Fibroblast of skin of left quadriceps (primary cell): ENCODE results near the gene CENPB.

Experiments used
- DNase-seq, 2 experiments: peaks; one replicate each; pipeline ENCODE4 v3.0.0-alpha.2; 2013; ENCODE audit warnings: low read depth in 2 of 2

The CENPB gene

DNA sequence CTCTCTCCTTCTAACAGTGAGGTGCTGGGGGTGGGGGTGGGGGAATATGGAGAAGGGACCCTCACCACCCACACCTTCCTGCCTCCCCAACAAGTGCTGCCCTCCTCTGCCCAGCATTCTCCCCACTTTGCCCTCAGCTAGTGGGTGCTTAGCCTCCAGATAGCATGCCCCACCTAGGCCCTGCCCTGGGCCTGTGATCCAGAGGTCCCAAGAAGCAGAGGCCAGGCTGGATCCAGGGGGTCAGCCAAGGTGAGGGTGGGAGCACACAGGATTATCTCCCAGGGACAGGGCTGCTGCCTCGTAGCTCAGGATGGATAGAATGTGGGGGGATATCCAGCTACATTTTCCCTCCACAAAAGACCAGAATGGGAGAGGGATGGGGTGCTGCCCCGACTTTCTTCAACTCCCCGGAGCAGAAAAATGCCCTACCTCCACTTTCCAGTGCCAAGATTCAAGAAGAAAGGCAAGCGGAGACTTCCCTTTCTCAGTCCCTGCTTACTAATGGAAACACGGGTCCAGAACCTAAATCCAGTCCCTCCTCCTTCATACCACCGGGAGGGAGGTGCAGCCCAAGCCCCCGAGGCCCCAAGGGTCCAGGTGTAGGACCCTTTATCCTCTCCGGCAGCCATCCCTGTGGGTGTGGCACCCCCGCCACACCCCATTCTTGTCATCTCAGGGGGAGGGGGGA lies 20.0 kb downstream of the CENPB start:
- no peak for DNase-seq

DNA sequence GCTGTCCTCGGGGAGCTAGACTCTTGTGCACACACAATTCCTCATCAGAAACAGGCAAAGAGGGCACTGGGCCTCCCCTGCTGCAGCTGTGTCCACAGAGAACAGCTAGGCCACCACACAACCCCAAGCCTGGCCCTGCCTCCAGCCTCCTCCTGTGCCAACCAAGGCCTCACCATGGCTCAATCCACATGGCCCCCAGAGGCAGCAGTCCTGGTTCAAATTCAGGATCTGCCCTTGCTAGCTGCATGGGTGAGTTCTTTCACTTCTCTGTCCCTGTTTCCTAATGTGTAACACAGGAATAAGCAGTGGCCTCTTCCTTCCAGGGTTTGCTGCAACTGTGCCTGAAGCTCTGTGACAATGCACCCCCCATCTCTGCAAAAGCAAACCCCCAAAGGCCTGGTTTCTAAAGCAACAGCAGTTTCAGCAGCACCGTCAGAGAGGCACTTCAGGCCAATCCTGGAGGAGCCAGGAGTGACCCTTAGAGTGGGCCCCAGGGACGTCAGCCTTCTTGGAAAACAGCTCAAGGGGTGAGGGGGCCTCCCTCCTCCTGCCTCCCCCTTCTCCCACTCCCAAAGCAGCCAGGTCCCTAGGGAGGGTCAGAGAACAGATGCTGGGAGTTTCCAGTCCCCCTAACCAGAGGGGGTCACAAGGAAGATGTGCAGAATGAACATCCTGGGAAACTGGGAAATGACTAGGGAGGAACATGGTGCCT lies 21.2 kb downstream of the CENPB start:
- no peak for DNase-seq

DNA sequence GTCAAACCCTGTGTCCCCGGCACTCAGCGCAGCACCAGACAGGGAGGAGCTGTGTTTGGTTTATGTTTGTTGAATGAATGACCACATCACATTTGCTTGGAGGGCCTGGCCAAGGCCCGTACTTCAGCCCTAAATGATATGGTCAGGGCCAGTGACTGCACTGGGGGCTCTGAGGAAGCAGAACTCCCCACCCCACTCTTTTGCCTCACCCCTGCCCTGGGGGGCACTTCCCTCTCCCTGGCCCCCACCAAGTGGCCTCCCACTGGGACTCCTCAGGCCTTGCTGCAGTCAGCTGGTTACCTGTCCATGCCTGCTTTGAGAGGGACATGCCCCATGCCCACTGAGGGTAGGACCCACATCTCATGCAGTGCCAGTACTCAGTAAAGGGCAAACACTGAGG lies 21.9 kb downstream of the CENPB start:
- DNase-seq, result no peak

DNA sequence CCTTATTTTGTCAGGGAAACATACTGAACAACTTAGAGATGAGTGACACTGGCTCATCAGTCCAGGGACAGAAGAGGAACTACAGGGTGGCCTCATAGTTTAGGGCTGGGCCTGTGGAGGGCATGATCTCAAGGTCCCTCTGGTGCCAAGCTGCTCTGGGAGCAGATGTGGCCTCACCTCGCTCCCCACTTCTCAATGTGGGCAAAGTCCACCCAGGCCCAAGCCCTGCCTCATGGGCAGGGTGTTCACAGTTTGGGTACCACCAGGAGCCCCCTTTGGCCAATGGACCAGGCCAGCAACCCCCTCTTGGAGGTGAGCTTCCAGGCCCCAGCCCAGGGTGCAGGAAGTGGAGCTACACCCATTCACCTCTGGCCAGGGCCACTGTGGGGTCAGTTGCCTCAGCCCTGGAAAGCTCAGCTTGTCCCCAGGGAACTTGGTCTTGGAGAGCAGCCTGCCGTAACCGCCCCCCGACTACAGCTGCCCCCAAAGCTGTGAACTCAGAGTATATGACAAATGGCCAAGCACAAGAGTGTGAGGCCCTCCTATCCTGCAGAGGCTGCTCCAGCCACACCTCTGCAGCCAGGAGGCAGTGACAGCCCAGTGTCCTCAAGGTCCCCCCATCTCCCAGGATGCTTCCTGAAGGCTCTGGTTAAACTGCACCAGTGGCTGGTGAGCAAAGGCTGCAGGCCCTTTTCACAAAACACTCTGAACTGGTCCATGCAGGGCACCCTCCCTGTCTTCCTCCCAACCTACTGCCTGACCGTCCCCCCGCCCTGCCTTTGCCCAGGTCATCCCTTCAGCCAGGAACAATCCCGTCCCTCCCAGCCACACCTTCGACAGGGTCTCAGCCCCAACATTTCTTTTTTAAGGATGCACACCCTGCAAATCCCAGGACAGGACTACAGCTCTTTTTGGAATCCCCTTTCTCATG lies 22.6 kb downstream of the CENPB start:
- DNase-seq, result no peak

DNA sequence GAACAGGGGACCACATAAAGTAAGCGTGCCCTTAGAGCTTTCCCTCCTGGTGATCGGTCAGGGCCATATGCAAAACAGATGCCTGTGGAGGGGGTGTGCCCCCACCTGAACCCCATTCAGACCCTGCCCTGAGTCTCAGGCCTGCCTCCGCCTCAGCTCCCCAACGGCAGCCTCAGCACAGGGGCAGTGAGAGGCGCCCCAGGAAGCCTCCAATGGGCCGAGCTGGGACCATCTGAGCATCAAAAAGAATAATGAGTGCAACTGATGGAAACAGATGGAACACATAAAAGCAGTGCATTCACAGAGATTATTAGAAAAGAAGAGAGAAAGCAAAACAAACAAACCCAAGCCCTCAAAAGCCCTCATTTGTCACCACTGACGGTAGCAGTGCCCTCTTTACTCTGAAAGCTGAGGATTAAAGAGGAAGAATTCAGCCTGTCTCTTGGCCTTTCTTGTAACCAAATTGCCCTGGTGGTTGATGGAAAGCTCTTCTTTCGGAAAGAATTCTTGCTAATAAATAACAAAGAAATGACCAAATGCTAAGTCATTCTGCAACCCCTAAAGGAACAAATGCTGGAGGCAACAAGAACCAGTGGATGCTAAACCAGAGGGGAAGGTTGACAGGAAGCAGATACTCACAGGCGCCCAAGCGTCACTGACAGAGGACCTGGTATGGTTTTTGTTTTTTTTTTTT lies 25.7 kb downstream of the CENPB start:
- no peak for DNase-seq

DNA sequence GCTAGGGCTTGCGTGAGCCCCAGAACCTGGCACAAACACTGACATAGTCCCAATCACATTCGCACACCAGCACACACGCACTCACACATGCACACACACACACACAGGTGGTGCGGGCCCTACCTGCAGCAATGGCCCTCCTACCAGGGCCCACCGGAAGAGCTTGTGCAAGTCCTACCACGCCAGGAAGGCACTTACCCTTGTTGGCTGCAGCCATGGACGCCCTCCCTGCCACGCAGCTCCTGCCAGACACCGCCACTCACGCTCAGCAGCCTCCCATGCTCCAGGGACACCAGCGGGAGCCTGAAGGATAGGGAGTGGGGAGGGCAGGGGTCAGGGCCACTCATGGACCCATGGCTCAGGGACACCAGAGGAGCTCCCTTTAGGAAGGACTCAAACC lies 26.7 kb downstream of the CENPB start:
- no peak for DNase-seq

DNA sequence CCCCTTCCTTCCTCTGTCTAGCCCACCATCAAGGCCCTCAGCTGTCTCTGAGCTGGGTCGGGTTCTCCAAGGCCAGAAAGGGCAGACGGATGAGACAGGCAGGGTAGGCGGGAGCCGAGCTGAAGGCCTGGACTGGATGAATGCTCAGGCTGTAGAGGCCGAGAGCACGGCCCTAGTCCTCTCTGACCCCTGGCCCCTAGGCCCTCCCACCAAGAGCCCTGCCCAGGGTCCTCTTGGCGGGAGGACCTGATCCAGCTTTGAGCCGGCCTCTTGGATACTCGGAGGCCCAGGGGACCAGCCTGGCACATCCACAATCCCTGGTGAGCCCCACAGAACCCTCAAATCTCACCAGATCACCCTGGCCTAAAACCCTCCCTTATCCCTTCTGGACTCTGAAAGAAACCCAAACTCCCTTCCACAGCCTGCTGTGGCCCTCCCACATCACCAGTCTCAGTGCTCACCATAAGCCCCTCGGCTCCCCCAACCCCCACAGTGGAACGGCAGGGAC lies 27.2 kb downstream of the CENPB start:
- DNase-seq, result no peak

DNA sequence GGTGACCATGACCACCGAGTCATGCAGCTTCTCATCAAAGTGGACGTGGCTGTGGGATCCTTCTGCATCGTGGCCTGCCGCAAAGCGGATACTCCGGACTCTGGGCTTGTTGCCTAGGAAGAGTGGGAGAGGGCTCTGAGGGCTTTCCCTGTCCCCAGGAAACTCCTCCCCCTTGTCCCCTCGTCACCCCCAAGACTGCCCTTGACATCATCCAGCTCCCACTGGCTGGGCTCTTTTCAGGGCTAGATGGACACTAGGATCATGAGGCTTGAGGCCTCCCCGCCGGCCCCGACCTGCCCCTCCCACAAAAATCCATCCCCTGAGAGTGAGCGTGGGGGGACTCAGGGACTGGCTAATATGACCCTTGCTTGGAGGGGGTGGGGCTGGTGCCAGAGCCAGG lies 28.0 kb downstream of the CENPB start:
- DNase-seq, result no peak

DNA sequence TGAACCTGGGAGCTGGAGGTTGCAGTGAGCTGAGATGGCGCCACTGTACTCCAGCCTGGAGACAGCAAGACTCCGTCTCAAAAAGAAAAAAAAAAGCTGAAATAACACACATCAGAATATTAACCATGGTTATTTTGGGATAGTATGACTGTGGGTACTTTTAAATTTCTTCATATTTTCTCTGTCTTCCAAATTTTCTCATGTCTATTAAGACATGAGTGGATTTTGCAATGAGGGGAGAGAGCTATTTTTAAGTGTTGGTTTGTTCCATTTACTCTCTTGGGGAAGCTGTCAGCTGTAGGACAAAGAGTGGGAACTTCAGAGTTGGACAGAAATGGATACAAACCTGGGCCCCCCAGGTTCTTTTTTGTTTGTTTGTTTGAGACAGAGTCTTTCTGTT lies 29.3 kb downstream of the CENPB start:
- no peak for DNase-seq

DNA sequence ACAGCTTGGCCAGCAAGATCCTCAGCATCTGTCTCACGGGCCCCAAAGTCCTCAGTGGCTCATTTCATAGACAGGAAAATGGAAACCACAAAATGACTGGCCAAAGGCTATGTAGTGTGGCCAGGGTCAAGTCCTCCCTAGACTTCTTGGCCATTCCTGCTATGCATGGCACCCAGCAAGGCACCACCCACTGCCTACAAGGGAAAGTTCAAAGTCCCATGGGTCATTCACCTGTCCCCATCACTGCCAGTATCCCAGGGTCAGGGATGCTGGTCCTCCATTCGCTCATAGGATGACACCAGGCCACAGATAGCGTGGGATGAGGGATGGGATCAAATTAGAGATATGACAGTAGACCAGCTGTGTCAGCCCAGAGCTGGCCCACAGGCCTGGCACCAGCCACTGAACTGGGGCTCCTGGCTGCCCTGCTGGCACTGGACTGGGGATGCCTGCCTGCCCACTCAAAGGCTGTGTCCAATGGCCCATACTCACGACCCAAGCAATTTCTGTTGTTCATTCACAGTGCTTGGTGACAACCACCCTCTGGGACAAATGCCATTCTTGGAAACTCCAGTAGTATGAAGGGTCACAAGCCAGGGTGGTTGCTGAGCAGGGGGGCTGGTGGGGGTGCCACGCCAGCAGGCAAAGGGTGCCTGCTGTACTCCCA lies 30.6 kb downstream of the CENPB start:
- DNase-seq, result no peak

DNA sequence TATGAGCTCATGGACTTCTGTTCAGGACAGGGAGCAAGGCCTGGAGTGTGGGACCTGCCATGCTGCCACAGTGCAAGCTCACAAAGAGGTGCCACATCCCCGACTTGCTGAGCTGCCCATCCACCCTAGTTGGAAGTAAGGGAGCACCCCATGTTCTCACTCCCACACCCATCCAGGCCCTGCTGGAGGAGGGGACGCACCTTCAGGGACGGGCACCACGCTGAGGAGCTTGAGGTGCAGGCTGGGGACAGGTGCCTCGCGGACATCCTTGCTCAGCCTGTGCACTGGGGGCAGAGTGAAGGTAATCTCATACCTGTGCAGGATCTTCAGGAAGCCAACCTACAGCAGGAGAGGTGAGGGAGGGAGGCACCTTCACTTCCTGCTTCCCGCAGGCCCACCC lies 31.3 kb downstream of the CENPB start:
- DNase-seq, result no peak

DNA sequence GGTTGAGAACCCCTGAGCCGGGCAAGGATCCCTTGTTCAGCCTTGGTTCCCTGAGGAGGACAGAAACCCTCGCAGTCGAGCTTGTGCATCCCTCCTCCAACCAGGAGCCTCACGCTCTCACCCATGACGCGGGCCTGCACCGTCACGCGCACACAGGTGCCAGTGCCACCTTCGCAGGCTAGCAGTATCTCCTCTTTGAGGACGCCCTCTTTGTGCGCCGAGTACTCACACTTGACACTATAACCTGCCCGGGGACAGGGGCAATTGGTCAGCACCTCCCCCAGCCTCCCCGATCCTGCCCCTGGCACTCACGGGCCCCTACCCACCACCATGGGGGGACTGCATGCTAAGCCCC lies 32.3 kb downstream of the CENPB start:
- no peak for DNase-seq

DNA sequence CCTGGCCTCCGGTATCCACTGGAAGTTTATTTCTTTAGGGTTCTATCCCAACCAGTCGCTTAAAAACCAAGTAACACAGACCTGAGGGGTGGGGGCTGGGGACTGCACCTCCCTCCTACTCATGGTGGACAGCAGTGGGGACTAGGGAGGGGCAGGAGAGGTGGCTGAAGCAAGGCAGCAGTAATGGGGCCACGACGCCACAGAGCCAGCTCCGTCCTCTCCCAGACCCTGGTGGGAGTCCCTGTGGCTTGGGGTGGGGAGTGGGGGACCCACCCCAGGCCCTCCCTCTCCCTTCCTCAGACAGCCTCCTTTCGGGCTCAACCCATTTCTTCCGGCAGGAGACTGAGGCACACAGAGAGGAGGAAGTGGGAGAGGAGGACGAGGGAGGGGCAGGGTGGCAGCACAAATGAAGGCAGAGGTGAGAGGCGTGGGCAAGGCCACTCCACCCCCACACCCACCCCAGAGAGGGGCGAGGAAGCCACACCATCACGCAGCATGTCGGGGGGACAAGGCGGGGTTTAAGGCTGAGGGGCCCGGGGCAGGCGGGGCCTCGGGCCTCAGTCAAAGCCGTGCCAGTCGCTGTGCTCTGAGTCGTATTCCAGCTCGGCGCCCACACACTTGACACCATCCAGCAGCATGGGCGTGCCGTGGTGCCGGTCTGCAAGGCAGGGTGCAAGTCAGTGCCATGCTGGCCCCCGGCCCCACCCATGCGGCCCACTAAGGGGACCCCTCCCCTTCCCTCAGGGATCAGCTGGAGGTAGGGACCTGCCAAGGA lies 32.9 kb downstream of the CENPB start:
- DNase-seq, result no peak

DNA sequence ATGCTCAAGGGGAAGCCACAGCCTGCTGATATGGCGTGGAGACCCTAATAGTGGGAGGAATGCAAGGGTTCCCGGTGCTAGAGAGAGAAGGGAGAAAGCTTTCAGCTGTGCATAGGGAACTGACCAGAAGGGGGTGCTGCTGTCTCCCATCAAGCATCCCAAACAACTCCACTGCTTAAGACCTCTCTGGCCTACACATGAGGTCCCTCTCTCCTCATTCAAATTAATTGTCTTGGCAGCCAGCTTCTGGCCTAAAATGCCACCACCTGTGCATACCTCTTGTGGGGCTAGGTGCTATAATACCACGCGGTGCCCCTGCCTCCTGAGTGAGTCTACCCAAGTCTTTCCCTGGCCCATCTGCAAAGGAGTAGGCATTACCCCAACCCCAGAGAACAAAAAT lies 33.4 kb downstream of the CENPB start:
- DNase-seq, result peak in 1 of 2 experiments; percentile 25

DNA sequence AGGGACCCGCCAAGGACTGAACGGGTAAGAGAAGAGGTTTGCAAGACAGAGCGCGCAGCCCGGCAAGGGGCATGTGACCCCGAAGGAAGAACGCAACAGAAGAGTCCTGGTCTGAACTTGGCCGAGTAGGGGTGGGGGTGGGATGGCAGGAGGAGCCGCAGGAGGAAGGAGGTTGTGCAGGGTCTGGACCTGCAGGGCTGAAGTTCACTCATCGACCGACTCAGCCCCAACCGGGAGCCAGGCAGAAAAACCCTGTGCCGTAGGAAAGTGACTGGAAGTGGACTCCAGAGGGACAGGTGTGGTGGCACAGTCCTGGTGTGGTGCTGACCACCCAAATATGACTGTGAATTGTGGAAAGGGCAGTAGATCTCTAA lies 34.2 kb downstream of the CENPB start:
- DNase-seq, result no peak

DNA sequence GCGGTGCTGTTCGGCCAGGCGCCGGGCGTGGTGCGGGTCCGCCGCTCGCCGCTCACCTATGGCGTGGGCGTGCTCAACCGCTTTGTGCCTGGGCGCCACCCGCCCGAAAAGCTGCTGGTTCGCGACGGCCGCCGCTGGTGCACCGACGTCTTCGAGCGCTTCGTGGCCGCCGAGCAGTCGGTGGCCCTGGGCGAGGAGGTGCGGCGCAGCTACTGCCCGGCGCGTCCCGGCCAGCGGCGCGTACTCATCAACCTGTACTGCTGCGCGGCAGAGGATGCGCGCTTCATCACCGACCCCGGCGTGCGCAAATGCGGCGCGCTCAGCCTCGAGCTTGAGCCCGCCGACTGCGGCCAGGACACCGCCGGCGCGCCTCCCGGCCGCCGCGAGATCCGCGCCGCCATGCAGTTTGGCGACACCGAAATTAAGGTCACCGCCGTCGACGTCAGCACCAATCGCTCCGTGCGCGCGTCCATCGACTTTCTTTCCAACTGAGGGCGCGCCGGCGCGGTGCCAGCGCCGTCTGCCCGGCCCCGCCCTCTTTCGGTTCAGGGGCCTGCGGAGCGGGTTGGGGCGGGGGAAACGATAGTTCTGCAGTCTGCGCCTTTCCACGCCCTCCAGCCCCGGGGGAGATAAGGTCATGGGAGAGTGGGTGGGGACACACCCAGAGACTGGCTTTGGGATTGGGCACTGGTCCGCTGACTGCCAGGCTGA lies 34.7 kb downstream of the CENPB start:
- DNase-seq, result no peak

DNA sequence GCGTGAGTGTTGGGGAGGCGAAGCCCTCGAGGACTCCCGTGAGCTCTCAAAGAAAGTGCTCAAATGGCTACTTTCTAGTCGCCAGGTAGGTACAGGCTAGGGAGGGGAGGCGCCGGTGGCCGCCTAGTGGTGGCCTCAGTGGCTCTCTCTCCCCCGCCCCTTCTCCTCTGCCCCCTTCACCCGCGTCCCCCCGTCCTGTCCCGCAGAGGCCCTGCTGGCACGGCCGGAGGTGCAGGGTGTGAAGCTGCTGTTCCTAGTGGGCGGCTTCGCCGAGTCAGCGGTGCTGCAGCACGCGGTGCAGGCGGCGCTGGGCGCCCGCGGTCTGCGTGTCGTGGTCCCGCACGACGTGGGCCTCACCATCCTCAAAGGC lies 35.2 kb downstream of the CENPB start:
- no peak for DNase-seq

DNA sequence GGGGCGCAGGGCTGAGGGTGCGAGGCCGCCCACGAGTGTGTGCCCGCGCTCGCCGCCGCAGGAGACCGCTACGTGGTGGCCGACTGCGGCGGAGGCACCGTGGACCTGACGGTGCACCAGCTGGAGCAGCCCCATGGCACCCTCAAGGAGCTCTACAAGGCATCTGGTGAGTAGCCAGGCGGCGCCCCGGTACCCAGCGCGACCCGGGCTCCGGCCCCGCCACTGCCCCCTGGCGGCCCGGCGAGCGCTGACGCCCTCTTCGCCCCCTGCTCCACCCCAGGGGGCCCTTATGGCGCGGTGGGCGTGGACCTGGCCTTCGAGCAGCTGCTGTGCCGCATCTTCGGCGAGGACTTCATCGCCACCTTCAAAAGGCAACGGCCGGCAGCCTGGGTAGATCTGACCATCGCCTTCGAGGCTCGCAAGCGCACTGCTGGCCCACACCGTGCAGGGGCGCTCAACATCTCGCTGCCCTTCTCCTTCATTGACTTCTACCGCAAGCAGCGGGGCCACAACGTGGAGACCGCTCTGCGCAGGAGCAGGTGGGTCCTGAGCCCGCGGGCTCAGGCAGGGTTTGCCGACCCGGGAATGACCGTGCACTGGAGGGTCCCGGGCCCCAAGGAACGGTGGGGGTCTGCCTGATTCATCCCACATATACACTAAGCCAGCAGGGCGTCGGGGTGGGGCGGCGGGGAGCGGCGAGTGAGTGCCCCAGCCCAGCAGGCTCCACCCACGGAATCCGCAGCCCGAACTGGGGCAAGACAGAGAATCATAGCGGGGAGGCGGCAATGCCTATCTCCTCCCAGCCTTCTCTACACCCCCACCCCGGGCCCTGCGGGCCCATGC lies 36.6 kb downstream of the CENPB start:
- no peak for DNase-seq

DNA sequence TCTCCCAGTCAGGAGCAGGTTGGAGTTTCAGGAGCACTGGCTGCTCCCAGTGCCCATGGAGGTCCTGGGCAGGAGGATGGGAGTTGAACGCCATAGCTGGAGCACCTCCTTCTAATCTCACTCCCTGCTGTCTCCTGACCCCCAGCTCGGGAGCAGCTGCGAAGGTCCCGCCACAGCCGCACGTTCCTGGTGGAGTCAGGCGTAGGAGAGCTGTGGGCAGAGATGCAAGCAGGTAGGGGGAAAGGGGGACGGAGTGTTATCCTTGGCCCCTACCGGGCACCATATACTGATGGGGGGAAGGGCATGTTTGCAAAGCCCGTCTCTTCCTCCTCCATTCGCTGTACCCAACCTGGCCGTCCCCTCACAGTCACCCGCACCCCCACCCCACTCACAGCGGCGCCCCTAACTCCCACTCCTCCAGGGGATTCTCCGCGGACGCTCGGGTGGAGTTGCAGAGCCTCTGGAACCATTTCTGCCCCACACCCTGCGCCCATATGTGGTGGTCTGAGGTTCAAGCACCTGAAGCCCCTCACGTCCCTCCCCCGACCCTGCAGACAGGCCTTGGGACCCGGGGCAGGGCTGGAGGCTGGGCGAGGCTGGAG lies 37.4 kb downstream of the CENPB start:
- DNase-seq, result no peak
